ENCODE data around the gene SLC31A1.

DNA sequence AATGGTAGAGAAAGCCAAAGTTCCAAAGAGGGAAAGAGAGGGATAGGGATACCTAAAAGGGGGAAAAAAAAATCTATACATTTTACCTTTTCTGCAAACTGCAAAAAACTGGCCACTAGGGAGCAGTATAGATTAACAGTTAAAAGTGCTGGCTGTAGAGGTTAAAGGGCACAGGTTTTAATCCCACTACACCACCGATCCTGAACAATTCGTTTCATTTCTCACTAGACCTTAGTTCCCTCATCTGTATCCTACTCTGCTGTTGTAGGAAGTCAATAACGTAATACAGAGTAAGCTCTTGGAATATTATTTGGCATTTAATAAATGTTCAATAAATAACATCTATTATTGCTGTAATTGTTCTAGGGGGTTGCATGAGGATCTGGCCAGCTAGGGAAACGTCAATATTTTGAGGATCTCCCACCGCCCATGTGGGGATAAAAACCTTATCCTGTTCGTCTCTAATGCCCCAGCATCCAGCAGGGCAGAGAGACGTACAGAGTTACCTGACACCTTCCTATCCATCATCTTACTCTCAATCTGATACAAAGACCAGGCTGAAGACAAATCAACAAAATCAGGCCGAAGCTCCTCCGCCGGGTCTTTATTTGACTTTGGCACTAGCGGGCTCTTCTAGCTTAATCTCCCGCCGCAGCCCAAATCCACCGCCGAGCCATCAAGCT, 53.3 kb downstream of the SLC31A1 start:
- TF ChIP-seq POLR2A (IDR thresholded peaks at IDR 0.05): no peak
- TF ChIP-seq, protein P1, sequence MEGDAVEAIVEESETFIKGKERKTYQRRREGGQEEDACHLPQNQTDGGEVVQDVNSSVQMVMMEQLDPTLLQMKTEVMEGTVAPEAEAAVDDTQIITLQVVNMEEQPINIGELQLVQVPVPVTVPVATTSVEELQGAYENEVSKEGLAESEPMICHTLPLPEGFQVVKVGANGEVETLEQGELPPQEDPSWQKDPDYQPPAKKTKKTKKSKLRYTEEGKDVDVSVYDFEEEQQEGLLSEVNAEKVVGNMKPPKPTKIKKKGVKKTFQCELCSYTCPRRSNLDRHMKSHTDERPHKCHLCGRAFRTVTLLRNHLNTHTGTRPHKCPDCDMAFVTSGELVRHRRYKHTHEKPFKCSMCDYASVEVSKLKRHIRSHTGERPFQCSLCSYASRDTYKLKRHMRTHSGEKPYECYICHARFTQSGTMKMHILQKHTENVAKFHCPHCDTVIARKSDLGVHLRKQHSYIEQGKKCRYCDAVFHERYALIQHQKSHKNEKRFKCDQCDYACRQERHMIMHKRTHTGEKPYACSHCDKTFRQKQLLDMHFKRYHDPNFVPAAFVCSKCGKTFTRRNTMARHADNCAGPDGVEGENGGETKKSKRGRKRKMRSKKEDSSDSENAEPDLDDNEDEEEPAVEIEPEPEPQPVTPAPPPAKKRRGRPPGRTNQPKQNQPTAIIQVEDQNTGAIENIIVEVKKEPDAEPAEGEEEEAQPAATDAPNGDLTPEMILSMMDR (IDR thresholded peaks at IDR 0.05): peak; percentile 38 to 51
- no peak for TF ChIP-seq POLR2AphosphoS5 (IDR thresholded peaks at IDR 0.05)
- TF ChIP-seq EP300 (IDR thresholded peaks at IDR 0.05): no peak
